Large intestine (tissue), 3 donors: Measurements from ENCODE around the gene KIF26B. TPM values are rescaled to one million over a fixed set of nuclear protein-coding genes. Genes with fewer than 3 reads are reported as not detected.
"Not testable (repeated sequence)": the region's sequence is repeated elsewhere in the genome, so short reads cannot be mapped to it uniquely, and the experiment has no call there.

ENCODE experiments used
- DNase-seq, 2 donors: peaks; one replicate each; pipeline versions ENCODE4 v3.0.0 to v3.0.0-alpha.2; 2013
- H3K27ac ChIP-seq: one replicate; pipeline ENCODE4 v1.5.1; 2013; ENCODE audit warnings: low read length
- H3K27me3 ChIP-seq: 2 replicates; pipeline ENCODE4 v1.6.1; 2013; ENCODE audit warnings: low read length; ENCODE audit not compliant: control insufficient read depth, insufficient read depth
- H3K36me3 ChIP-seq: 2 replicates; pipeline ENCODE4 v1.6.1; 2013; ENCODE audit warnings: low read length; ENCODE audit not compliant: control insufficient read depth, insufficient read depth
- H3K4me1 ChIP-seq: one replicate; pipeline ENCODE4 v1.6.1; 2013; ENCODE audit warnings: low read length; ENCODE audit not compliant: control insufficient read depth, insufficient read depth
- H3K4me3 ChIP-seq: one replicate; pipeline ENCODE4 v1.5.1; 2013; ENCODE audit warnings: low read length
- H3K9me3 ChIP-seq: one replicate; pipeline ENCODE4 v1.6.1; 2013; ENCODE audit warnings: mild to moderate bottlenecking, low read depth, low read length, moderate library complexity; ENCODE audit not compliant: control insufficient read depth
- WGBS: methylation state at CpG from one replicate; pipeline ENCODE4 v1.1.5; 2013; ENCODE audit warnings: low lambda C conversion rate; ENCODE audit not compliant: insufficient coverage; 5-methylcytosine and 5-hydroxymethylcytosine counted together
- polyA plus RNA-seq: library from polyadenylated mRNA; unstranded; fragments of 120-200 nt; gene quantifications from one replicate; pipeline ENCODE4 v1.2.1, GENCODE V29; 2013

Gene KIF26B
- polyA plus RNA-seq, 1 donor: 3.9 TPM

DNA sequence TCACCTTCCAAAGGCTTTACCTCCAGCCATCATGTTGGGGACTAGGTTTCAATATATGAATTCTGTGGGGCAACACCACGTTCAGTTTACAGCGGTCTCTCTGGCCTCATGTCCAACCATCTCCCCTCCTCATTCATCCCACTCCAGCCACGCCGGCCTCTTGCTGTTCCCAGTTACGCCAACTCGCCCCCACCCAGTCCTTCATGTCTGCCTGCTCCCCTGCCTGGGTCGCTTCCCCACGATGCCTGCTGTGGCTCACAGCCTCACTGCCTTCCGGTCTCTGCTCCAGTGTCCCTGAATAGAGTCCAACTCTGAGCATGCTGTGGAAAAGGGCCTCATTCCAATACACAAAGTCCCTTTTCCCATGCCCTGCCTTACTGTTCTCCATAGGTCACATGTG lies 193.8 kb downstream of the KIF26B start:
- no peak for DNase-seq
- Histone ChIP-seq H3K27ac (no peak overlapping the region), H3K36me3 (no peaks in the 10 kb centered on the region), H3K9me3 (peaks cover 6% of the 10 kb centered on the region), H3K27me3 (no peaks in the 10 kb centered on the region), H3K4me1 (no peaks in the 10 kb centered on the region), H3K4me3 (no peak overlapping the region)
- WGBS: no CpG with 5 or more reads among the region's 9 CpGs

DNA sequence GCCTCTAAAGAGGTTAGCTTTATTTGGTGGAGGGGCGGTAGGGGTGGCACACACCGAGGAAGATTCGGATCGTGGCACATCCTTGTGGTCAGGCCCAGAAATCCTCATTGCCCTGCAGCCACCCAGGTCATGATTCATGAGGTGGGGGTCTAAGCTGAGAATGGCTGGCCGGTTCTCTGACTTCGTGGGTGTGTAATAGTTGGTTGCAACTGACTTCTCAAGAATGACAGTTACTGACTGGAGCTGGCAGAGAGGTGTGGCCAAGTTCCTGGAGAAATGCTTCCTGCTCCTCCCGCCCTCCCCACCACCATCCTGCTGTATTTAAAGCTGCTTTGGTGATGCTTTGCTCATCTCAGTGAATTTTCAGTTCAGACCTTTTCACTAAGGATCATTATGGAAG lies 198.6 kb downstream of the KIF26B start:
- H3K4me3 ChIP-seq: no peak overlapping the region

DNA sequence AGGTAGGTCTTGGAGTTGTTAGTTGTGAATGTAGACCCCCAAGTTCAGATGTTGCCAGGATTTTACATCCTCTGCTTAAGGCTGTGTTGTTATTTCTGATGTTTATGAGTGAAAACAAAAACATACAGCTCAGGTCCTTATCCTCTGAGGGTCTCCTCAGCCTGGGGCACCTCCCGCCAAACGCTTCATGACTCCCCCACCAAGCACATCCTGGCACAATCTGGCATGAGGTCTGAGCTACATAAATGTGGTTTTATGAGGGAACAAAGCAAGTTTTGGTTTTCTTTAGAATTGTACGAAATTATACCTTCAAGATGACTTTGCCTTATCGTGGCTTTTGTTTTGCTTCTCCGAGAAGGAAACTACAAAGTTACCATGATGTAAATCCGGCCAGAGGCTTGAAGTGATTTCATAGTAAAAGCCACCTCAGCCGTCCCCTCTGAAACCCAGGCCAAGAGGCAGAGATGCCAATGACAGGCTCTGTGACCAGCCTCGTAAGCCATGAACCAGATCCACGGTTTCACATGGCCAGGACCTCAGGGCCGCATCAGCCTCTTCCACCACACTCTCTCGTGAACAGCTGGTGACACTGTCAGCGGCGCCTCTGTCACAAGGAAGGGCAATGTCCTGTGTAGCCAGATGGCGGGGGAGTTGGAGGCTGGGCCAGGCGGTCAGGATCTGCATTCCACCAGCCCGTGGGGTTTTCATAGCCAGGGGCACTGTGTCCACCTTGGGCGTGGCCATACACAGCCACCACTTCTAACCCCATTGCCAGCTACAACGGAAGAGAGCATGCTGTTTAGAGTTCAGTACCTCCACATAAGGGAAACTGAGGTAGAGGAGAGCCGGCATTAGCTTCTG lies 199.4 kb downstream of the KIF26B start:
- H3K36me3 ChIP-seq: no peaks in the 10 kb centered on the region
- DNase-seq: no peak
- 97% methylated on average over 4 of the region's 19 CpGs for WGBS
- no peak overlapping the region for H3K4me3 ChIP-seq
- no peaks in the 10 kb centered on the region for H3K9me3 ChIP-seq
- no peaks in the 10 kb centered on the region for H3K27me3 ChIP-seq
- no peaks in the 10 kb centered on the region for H3K4me1 ChIP-seq
- H3K27ac ChIP-seq: no peak overlapping the region

More for the DNA sequence above, 198.6 kb downstream of the KIF26B start:
- H3K36me3 ChIP-seq: no peaks in the 10 kb centered on the region
- no peak for DNase-seq
- WGBS: no CpG with 5 or more reads among the region's 7 CpGs
- H3K9me3 ChIP-seq: peaks cover 3% of the 10 kb centered on the region
- H3K27ac ChIP-seq: no peak overlapping the region
- H3K27me3 ChIP-seq: no peaks in the 10 kb centered on the region
- no peaks in the 10 kb centered on the region for H3K4me1 ChIP-seq

DNA sequence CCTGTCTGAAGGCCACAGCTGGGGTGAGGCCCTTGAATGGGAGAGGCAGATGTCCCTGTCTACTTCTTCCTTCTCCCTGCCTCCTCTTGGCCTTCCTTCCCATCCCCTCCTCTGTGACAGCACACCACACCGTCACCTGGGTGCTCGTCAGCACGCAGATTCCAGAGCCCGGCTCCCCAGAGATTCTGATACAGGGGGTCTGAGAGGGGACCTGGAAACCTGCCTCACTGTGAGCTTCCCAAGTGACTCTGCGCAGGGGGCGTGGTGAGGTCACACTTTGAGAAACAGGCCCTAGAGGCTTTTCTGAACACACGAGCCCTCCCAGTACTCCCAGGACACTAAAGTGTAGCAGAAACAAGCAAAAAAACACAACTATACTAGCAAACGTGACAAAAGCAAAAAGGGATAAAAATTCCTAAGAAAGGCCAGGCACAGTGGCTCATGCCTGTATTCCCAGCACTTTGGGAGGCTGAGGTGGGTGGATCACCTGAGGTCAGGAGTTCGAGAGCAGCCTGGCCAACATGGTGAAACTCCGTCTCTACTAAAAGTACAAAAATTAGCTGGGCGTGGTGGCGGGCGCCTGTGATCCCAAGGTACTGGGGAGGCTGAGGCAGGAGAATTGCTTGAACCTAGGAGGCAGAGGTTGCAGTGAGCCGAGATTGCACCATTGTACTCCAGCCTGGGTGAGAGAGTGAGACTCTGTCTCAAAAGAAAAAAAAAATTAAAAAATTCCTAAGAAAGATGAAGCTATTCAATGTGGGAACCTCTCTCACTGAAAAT lies 201.3 kb downstream of the KIF26B start:
- H3K9me3 ChIP-seq, DNase-seq, H3K27ac ChIP-seq, H3K36me3 ChIP-seq, H3K4me3 ChIP-seq, H3K27me3 ChIP-seq, H3K4me1 ChIP-seq: not testable (repeated sequence)
- WGBS: 100% methylated on average over 4 of the region's 14 CpGs

DNA sequence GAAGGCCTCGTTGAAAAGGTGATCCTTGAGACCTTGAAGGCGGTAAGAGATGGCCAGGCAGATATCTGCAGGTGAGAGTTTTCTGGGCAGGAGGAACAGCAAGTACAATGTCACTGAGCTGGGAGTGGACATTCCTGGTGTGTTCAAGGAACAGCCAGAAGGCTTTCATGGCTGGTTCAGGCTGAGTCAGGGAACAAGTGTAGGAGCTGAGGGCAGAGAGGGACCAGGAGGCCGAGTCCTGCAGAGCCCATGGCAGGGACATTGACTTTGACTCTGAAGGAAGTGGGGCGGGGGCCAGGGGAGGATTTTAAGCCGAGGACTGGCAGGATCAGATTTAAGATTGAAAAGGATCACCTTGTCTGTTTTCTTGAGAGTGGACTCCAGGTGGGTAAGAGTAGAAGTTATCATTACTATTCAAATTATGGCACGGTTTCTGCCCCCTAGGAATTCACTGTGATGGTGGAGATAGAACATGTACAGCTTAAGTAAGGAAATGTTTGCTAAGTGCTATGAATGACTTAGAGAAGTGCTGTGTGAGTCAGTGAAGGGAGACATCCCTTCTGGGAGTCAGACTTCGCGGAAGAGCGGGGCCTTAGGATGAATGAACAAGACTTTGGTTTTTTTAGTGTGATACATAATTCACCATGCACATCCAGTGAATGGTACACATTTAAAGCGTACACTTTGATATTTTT lies 202.3 kb downstream of the KIF26B start:
- H3K4me3 ChIP-seq: no peak overlapping the region
- H3K4me1 ChIP-seq: no peaks in the 10 kb centered on the region
- WGBS: 87% methylated on average over 3 of the region's 10 CpGs
- no peak for DNase-seq
- H3K27me3 ChIP-seq: no peaks in the 10 kb centered on the region
- H3K36me3 ChIP-seq: no peaks in the 10 kb centered on the region
- no peak overlapping the region for H3K27ac ChIP-seq
- H3K9me3 ChIP-seq: no peaks in the 10 kb centered on the region

DNA sequence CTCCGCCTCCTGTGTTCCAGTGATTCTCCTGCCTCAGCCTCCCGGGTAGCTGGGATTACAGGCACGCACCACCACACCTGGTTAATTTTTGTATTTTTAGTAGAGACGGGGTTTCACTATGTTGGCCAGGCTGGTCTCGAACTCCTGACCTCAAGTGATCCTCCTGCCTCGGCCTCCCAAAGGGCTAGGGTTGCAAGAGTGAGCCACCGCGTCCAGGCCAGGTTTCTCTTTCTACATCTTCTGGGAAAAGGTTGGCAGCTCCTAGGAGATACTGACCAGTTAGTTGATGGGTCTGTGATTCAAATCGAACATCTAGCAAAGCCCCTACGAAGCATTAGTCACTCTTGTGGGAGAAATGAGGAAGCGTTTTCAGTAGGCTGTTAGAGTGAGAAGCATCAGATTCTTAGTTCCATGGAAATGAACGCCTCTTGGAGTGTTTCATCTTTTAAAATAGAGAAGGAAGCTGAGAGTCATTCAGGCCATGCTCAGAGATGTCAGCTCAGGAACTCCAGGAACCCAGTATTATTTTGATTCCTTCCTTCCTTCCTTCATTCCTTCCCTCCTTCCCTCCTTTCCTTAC lies 204.4 kb downstream of the KIF26B start:
- no CpG with 5 or more reads among the region's 12 CpGs for WGBS
- H3K27me3 ChIP-seq, H3K4me1 ChIP-seq, DNase-seq, H3K9me3 ChIP-seq, H3K36me3 ChIP-seq, H3K27ac ChIP-seq, H3K4me3 ChIP-seq: not testable (repeated sequence)

DNA sequence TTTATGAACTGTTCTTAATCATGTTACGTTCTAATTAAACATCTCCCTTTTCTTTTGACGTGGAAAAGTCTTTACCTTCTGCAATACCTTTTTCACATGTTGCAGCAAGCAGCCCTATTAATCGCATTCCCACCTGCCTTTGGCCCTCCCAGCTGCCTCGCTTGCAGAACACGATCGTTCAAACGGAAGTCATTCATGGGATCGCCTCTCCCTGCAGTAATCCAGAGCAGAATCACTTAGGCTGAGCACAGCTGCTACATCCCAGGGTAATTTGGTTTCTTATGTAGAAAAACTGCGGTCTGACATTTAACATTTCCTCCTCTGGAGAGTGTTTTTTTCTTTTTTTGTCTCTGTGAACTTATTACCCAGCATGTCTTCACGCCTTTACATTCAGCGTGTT lies 206.3 kb downstream of the KIF26B start:
- Histone ChIP-seq H3K36me3 (no peaks in the 10 kb centered on the region), H3K4me1 (peaks cover 10% of the 10 kb centered on the region), H3K27ac (no peak overlapping the region), H3K4me3 (no peak overlapping the region), H3K9me3 (no peaks in the 10 kb centered on the region), H3K27me3 (no peaks in the 10 kb centered on the region)
- no peak for DNase-seq
- WGBS: 100% methylated on average over 2 of the region's 11 CpGs

DNA sequence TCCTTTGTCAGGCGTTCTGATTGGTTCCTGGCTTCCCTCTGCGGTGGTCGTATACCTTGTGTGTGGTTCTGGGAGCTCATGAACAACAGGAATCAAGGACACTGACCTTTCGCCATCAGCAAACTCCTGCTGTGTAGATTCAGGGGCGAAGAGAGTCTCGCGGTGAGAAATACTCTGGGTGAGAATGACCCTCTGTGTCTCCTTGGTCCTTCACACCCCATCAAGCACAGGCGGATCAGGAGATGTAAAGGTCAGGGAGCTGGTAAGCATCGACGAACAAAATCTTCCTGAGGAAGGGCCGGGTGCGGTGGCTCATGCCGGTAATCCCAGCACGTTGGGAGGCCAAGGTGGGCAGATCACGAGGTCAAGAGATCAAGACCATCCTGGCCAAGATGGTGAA lies 207.2 kb downstream of the KIF26B start:
- Histone ChIP-seq H3K36me3 (no peaks in the 10 kb centered on the region), H3K4me3 (no peak overlapping the region), H3K4me1 (peaks cover 10% of the 10 kb centered on the region), H3K9me3 (no peaks in the 10 kb centered on the region), H3K27me3 (no peaks in the 10 kb centered on the region), H3K27ac (no peak overlapping the region)
- DNase-seq: no peak
- no CpG with 5 or more reads among the region's 15 CpGs for WGBS

DNA sequence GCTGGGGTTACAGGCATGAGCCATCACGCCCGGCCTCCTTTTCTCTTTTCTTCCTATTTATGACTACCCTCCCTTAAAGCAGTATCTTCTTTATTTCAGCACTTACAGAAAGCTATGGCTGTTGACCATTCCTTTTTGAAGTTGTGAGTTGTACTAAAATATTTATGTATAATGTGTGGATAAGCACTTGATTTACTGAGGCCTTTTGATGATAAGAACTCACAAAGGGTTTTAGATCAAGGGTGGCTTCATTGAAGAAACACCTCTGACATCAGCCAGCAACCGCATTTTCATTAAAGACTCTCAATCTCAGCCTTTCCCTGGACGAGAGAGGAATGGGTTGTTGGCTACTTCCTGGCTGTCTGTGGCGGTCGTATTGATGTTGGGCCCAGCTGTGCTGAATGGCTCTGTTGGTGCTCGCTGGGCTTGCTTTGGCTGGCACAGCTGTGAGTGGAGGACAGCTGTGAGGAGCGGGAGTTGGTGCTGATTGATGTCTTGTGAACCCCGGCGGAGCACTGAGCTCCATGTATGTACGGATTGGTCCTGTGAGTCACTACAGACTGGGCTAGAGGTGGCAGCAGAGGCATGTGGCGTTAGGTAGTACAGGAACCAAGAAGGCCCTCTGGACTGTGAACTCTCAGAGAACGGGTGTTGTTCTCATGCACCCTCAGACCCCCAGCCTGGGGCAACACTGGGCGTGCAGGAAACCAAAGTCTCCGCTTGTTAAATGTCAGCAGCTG lies 208.8 kb downstream of the KIF26B start:
- Histone ChIP-seq H3K27ac (peak overlapping the region; percentile 31), H3K27me3 (no peaks in the 10 kb centered on the region), H3K36me3 (no peaks in the 10 kb centered on the region), H3K9me3 (no peaks in the 10 kb centered on the region), H3K4me1 (peaks cover 10% of the 10 kb centered on the region), H3K4me3 (no peak overlapping the region)
- DNase-seq: peak; percentile 76 to 85
- no CpG with 5 or more reads among the region's 15 CpGs for WGBS
